Measurements from ENCODE around the gene P3H2. TPM values are rescaled to one million over a fixed set of nuclear protein-coding genes. Genes with fewer than 3 reads are reported as not detected.
A peak's percentile ranks its signal among the peaks of the same experiment; 100 is the strongest.

Gene P3H2
- total RNA-seq, 2 donors from 2014 or later: 285 to 322 TPM

GRCh38 chr3:190089711-190090110 is 31.0 kb downstream of the P3H2 start:
- no peak for TF ChIP-seq CTCF (conservative IDR thresholded peaks at IDR 0.05)
- H3K4me3 Mint-ChIP-seq: no peak overlapping the region
- Histone ChIP-seq H3K4me3 (ENCODE audit: low read length) (no peak overlapping the region), H3K36me3 (ENCODE audit: control insufficient read depth, insufficient read depth, low read length) (peaks cover 92% of the 10 kb centered on the region), H3K27ac (ENCODE audit: low read depth, low read length) (no peak overlapping the region), H3K9me3 (ENCODE audit: control insufficient read depth, low read length) (no peaks in the 10 kb centered on the region), H3K9ac (ENCODE audit: extremely low read depth, low read length, poor library complexity, severe bottlenecking) (no peak overlapping the region), H3K27me3 (ENCODE audit: control insufficient read depth, insufficient read depth, low read length, poor library complexity, severe bottlenecking) (no peaks in the 10 kb centered on the region), H3K4me1 (ENCODE audit: control insufficient read depth, insufficient read depth, low read length) (peaks cover 19% of the 10 kb centered on the region)
- no peaks in the 10 kb centered on the region for H3K27me3 Mint-ChIP-seq (ENCODE audit: insufficient read depth)
- no peak for DNase-seq
- peak overlapping the region; percentile 68 for H3K27ac Mint-ChIP-seq
- peaks cover 47% of the 10 kb centered on the region for H3K4me1 Mint-ChIP-seq
- H3K36me3 Mint-ChIP-seq (ENCODE audit: low read depth): peaks cover 41% of the 10 kb centered on the region
- WGBS, 2 experiments (ENCODE audit: insufficient coverage in 1 of 2, insufficient read length in 1 of 2): 84 to 100% methylated on average over 1 to 4 of the region's 4 CpGs
- H3K9me3 Mint-ChIP-seq: peaks cover 2% of the 10 kb centered on the region

- H3K27ac Mint-ChIP-seq: no peak overlapping the region
- peaks cover 35% of the 10 kb centered on the region for H3K36me3 Mint-ChIP-seq (ENCODE audit: low read depth)
- TF ChIP-seq CTCF (conservative IDR thresholded peaks at IDR 0.05): no peak
- H3K9me3 Mint-ChIP-seq: peaks cover 2% of the 10 kb centered on the region
- peaks cover 89% of the 10 kb centered on the region for H3K36me3 ChIP-seq (ENCODE audit: control insufficient read depth, insufficient read depth, low read length)
- H3K27ac ChIP-seq (ENCODE audit: low read depth, low read length): no peak overlapping the region
- no peak for DNase-seq
- H3K4me3 ChIP-seq (ENCODE audit: low read length): no peak overlapping the region
- no peaks in the 10 kb centered on the region for H3K9me3 ChIP-seq (ENCODE audit: control insufficient read depth, low read length)
- no peaks in the 10 kb centered on the region for H3K27me3 Mint-ChIP-seq (ENCODE audit: insufficient read depth)
- H3K4me1 ChIP-seq (ENCODE audit: control insufficient read depth, insufficient read depth, low read length): peaks cover 19% of the 10 kb centered on the region
- no peak overlapping the region for H3K9ac ChIP-seq (ENCODE audit: extremely low read depth, low read length, poor library complexity, severe bottlenecking)
- no peak overlapping the region for H3K4me3 Mint-ChIP-seq
- H3K27me3 ChIP-seq (ENCODE audit: control insufficient read depth, insufficient read depth, low read length, poor library complexity, severe bottlenecking): no peaks in the 10 kb centered on the region
- H3K4me1 Mint-ChIP-seq: peaks cover 45% of the 10 kb centered on the region
- WGBS, 2 experiments (ENCODE audit: insufficient coverage in 1 of 2, insufficient read length in 1 of 2): 88 to 92% methylated on average over 2 to 8 of the region's 9 CpGs
Observed at GRCh38 chr3:190088890-190089289, 31.8 kb downstream of the P3H2 start.

- no peak overlapping the region for H3K27ac Mint-ChIP-seq
- H3K27ac ChIP-seq (ENCODE audit: low read depth, low read length): peak overlapping the region; percentile 6
- H3K4me1 ChIP-seq (ENCODE audit: control insufficient read depth, insufficient read depth, low read length): peaks cover 19% of the 10 kb centered on the region
- H3K27me3 Mint-ChIP-seq (ENCODE audit: insufficient read depth): no peaks in the 10 kb centered on the region
- no peak overlapping the region for H3K4me3 Mint-ChIP-seq
- peak; percentile 77 for DNase-seq
- H3K4me1 Mint-ChIP-seq: peaks cover 46% of the 10 kb centered on the region
- peaks cover 28% of the 10 kb centered on the region for H3K36me3 Mint-ChIP-seq (ENCODE audit: low read depth)
- no peaks in the 10 kb centered on the region for H3K27me3 ChIP-seq (ENCODE audit: control insufficient read depth, insufficient read depth, low read length, poor library complexity, severe bottlenecking)
- H3K9me3 ChIP-seq (ENCODE audit: control insufficient read depth, low read length): no peaks in the 10 kb centered on the region
- no peak overlapping the region for H3K9ac ChIP-seq (ENCODE audit: extremely low read depth, low read length, poor library complexity, severe bottlenecking)
- TF ChIP-seq CTCF (conservative IDR thresholded peaks at IDR 0.05): no peak
- WGBS, 2 experiments (ENCODE audit: insufficient coverage in 1 of 2, insufficient read length in 1 of 2): 0 to 41% methylated on average over 1 to 2 of the region's 2 CpGs
- no peak overlapping the region for H3K4me3 ChIP-seq (ENCODE audit: low read length)
- peaks cover 88% of the 10 kb centered on the region for H3K36me3 ChIP-seq (ENCODE audit: control insufficient read depth, insufficient read depth, low read length)
- H3K9me3 Mint-ChIP-seq: peaks cover 2% of the 10 kb centered on the region
Observed at GRCh38 chr3:190086191-190086590, 34.5 kb downstream of the P3H2 start.

Data from endodermal cell (in vitro differentiated cells).